ENCODE data around the gene APOL6.
"Not testable (repeated sequence)": the region's sequence is repeated elsewhere in the genome, so short reads cannot be mapped to it uniquely, and the experiment has no call there.

The APOL6 gene

GRCh38 chr22:35677460-35678187 lies 29.4 kb downstream of the APOL6 start:
- no peak for DNase-seq (ENCODE audit: low read depth, low spot score)

GRCh38 chr22:35678836-35679235 lies 30.6 kb downstream of the APOL6 start:
- DNase-seq (ENCODE audit: low read depth, low spot score): no peak

GRCh38 chr22:35679492-35679891 lies 31.2 kb downstream of the APOL6 start:
- peak; percentile 12 for DNase-seq (ENCODE audit: low read depth, low spot score)

GRCh38 chr22:35681454-35682052 lies 33.3 kb downstream of the APOL6 start:
- no peak for DNase-seq (ENCODE audit: low read depth, low spot score)

GRCh38 chr22:35683560-35683959 lies 35.3 kb downstream of the APOL6 start:
- DNase-seq (ENCODE audit: low read depth, low spot score): no peak

- peak; percentile 12 for DNase-seq (ENCODE audit: low read depth, low spot score)
Measured at GRCh38 chr22:35684270-35684700, 36.0 kb downstream of the APOL6 start.

- no peak for DNase-seq (ENCODE audit: low read depth, low spot score)
Measured at GRCh38 chr22:35684732-35685131, 36.5 kb downstream of the APOL6 start.

- DNase-seq (ENCODE audit: low read depth, low spot score): no peak
Measured at GRCh38 chr22:35685731-35686130, 37.5 kb downstream of the APOL6 start.

- no peak for DNase-seq (ENCODE audit: low read depth, low spot score)
Measured at GRCh38 chr22:35686298-35686697, 38.1 kb downstream of the APOL6 start.

- no peak for DNase-seq (ENCODE audit: low read depth, low spot score)
Measured at GRCh38 chr22:35687461-35687860, 39.2 kb downstream of the APOL6 start.

GRCh38 chr22:35688913-35689675 lies 40.8 kb downstream of the APOL6 start:
- no peak for DNase-seq (ENCODE audit: low read depth, low spot score)

- DNase-seq (ENCODE audit: low read depth, low spot score): no peak
Measured at GRCh38 chr22:35690001-35690400, 41.8 kb downstream of the APOL6 start.

GRCh38 chr22:35695202-35695601 lies 47.0 kb downstream of the APOL6 start:
- DNase-seq (ENCODE audit: low read depth, low spot score): no peak

GRCh38 chr22:35697142-35697541 lies 48.9 kb downstream of the APOL6 start:
- DNase-seq (ENCODE audit: low read depth, low spot score): no peak

- DNase-seq (ENCODE audit: low read depth, low spot score): not testable (repeated sequence)
Measured at GRCh38 chr22:35699852-35700251, 51.6 kb downstream of the APOL6 start.

GRCh38 chr22:35703861-35704584 lies 55.8 kb downstream of the APOL6 start:
- DNase-seq (ENCODE audit: low read depth, low spot score): peak; percentile 52

GRCh38 chr22:35705141-35705540 lies 56.9 kb downstream of the APOL6 start:
- DNase-seq (ENCODE audit: low read depth, low spot score): peak; percentile 13

GRCh38 chr22:35708453-35708852 lies 60.2 kb downstream of the APOL6 start:
- no peak for DNase-seq (ENCODE audit: low read depth, low spot score)

GRCh38 chr22:35708917-35709316 lies 60.7 kb downstream of the APOL6 start:
- no peak for DNase-seq (ENCODE audit: low read depth, low spot score)

GRCh38 chr22:35711336-35711735 lies 63.1 kb downstream of the APOL6 start:
- no peak for DNase-seq (ENCODE audit: low read depth, low spot score)

GRCh38 chr22:35712672-35713071 lies 64.4 kb downstream of the APOL6 start:
- no peak for DNase-seq (ENCODE audit: low read depth, low spot score)

GRCh38 chr22:35717572-35717971 lies 69.3 kb downstream of the APOL6 start, which contains the start of gene APOL5:
Gene APOL5, plus strand, starts transcription at chr22:35717872. Its CDS starts 0 bp downstream, at chr22:35717872.
- DNase-seq (ENCODE audit: low read depth, low spot score): no peak
